GM19035 (cell line): ENCODE results near the gene PLA2G1B.

Experiments used
- ATAC-seq: cut with Tn5 transposase; IDR thresholded peaks from one replicate; pipeline ENCODE4 v1.9.1; 2021; ENCODE audit not compliant: unreplicated experiment

Gene PLA2G1B

GRCh38 chr12:120328228-120328627 is 649 bp upstream of the PLA2G1B start:
- no peak for ATAC-seq

GRCh38 chr12:120324841-120325417 is 2.6 kb downstream of the PLA2G1B start:
- no peak for ATAC-seq

GRCh38 chr12:120323772-120324171 is 3.8 kb downstream of the PLA2G1B start:
- ATAC-seq = no peak

- ATAC-seq = no peak
Measured at GRCh38 chr12:120321382-120322202, 6.0 kb downstream of the PLA2G1B start.

- ATAC-seq = peak; percentile 98
Measured at GRCh38 chr12:120317224-120318105, 10.1 kb downstream of the PLA2G1B start.

DNA sequence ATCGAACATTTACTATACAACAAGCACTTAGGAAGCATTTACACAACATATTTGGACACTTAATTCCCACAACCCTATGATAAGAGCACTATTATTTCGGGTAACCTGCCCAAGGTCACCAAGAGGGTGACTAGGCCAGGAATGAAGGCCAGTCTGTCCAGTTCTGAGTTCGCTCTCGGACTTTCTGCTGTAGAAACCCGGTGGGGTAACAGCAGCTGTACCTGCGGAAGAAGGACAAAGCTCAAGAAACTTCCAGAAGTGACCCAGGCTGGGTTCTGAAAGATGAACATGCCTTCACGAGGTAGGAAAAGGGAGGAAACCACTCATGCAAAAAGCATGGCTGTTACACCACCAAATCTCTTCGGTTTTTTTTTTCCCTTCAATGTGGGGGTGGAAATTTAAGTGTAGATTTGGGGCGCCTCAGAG is 10.8 kb downstream of the PLA2G1B start:
- no peak for ATAC-seq

DNA sequence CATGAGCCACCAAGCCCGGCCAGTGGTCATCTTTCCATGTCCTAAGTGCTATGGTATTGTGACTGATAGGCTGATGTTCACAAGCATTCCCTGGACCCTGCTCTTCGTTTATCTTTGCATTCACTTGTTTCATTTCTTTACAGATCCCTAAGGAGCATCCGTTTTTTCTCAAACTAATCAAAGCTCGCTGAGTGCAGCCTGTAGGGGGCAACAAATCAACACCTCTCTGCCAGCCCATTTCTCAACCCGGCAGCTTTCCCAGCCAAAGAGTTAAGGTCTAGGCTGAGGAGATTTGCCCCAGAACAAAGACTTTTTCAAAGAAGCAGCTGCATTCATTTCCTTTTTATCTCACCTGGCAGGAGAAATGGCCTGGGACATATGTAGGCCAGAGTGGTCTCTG is 13.4 kb downstream of the PLA2G1B start:
- ATAC-seq = no peak

- ATAC-seq = peak; percentile 99
Measured at GRCh38 chr12:120301962-120302815, 25.4 kb downstream of the PLA2G1B start, which contains the start of gene SIRT4. Gene SIRT4, plus strand, starts transcription at chr12:120302321. Its CDS starts 1,241 bp downstream, at chr12:120303562.

DNA sequence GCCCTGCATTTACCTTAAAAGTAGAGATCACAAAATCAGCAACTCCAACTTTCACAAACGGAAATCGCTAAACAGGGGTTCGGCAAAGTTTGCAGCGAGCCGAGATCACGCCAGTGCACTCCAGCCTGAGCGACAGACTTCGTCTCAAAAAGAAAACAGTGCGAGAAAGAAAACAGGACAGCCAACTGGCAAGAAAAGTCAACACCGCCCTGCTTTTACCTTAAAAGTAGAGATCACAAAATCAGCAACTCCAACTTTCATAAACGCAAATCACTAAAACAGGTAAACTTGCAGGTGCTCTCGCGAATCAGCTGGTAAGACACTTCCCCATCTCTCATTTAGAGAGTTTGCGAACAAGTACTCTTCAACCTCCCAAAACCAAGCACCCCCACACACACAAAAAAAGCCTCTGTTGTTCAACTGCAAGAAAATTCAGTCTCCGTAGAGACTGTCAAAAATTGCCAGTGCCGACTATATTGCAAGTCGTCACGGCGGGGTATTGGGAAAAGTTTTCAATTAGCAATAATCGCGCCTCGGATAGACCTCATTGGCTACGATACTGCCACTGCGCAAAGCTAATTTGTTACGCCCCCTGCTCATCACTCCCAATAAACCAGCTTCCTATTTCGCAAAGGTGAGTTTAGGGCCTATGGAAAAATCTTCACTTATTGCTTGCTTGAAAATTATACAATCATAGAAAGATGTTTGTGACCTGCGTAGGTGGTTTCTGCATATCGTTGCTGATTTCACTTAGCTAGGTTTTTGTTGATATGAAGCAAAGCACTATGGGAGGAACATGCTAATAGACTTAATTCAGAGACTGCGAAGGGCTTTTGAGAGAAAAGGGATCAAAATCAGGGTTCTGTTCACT is 34.7 kb downstream of the PLA2G1B start, which contains the start of gene RNU4-1:
Gene RNU4-1, minus strand, starts transcription at position 577 of the 871 bp plus-strand sequence.
- peak; percentile 48 for ATAC-seq

- ATAC-seq = peak; percentile 1
Measured at GRCh38 chr12:120292411-120292660, 35.2 kb downstream of the PLA2G1B start.

DNA sequence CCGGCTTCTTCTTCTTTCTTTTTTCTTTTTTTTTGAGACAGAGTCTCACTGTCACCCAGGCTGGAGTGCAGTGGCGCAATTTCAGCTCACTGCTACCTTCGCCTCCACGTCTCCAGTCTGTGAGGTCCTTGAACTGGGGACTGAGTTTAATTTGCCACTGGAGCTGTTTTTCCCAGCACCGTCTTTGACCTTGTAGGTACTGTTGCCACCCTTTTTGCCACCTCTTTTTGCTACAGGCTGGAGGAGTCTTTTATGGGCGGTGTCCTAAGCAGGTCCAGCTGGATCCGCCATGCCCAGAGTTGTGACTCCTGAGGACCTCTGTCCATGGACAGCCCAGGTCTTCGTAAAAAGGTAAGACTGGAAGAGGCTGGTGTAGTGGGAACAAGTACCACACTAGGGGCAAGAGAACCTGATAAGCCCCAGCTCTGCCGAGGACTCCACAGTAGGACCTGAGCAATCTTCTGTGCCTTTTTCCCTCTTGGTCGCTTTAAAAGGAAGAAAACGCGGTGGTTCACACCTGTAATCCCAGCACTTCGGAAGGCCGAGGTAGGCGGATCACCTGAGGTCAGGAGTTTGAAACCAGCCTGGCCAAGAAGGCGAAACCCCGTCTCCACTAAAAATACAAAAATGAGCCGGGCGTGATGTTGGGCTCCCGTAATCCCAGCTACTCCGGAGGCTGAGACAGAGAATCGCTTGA is 36.8 kb downstream of the PLA2G1B start:
- no peak for ATAC-seq

GRCh38 chr12:120287491-120287890 is 40.1 kb downstream of the PLA2G1B start:
- no peak for ATAC-seq

- no peak for ATAC-seq
Measured at GRCh38 chr12:120286768-120287490, 40.6 kb downstream of the PLA2G1B start.

DNA sequence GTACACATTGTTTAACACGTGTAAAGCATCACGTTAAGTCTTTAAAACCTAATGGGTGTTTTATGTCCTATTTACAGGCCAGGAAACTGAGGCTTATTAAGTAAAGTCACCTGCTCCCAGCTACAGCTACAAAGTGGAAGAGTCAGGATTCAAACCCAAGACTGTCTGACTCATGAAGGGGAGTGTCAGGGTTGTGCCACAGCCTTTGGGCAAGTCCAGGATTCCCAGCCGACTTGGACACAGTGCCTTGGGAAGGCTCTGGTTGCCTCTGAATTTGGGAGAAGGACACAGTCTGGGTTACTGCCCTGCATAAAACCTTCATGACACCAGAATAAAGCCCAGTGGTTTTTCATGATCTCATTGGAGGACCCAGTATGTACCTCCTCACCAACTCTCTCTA is 43.2 kb downstream of the PLA2G1B start:
- ATAC-seq = no peak

GRCh38 chr12:120283318-120283717 is 44.3 kb downstream of the PLA2G1B start:
- ATAC-seq = no peak

- ATAC-seq = no peak
Measured at GRCh38 chr12:120278137-120279069, 49.2 kb downstream of the PLA2G1B start.

DNA sequence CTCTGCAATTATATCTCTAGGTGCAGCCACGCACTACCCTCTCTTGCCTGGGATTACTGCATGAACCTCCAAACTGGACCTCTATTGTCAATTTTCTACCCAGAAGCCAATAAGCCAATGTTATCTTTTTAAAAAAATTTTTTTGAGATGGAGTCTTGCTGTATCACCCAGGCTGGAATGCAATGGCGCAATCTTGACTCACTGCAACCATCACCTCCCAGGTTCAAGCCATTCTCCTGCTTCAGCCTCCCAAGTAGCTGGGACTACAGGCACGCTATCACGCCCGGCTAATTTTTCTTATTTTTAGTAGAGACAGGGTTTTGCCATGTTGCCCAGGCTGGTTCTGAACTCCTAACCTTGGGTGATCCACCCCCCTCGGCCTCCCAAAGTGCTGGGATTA is 50.8 kb downstream of the PLA2G1B start:
- ATAC-seq = no peak
